ENCODE results near the gene CCDC13.
"Not testable (repeated sequence)": the region's sequence is repeated elsewhere in the genome, so short reads cannot be mapped to it uniquely, and the experiment has no call there.

The CCDC13 gene, protein sequence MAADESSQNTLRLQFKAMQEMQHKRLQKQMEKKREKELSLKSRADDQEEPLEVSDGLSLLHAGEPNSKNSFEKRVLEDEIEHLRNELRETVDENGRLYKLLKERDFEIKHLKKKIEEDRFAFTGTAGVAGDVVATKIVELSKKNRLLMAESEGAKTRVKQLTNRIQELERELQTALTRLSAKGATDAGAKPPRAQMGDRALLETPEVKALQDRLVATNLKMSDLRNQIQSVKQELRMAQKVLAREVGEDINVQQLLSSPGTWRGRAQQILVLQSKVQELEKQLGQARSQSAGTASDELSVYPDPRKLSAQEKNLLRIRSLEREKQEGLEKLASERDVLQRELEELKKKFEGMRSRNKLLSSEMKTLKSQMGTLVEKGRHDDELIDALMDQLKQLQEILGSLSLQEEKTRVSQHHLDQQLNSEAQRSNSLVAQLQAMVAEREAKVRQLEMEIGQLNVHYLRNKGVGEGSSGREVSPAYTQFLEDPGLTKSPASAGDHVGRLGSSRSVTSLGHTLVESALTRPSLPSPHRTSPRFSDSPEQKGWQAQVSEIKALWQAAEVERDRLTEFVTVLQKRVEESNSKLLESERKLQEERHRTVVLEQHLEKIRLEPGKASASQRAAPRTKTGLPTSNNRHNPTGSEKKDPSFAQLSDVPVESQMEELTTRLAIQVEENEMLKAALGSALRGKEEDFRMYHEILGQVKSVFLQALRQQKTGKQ

DNA sequence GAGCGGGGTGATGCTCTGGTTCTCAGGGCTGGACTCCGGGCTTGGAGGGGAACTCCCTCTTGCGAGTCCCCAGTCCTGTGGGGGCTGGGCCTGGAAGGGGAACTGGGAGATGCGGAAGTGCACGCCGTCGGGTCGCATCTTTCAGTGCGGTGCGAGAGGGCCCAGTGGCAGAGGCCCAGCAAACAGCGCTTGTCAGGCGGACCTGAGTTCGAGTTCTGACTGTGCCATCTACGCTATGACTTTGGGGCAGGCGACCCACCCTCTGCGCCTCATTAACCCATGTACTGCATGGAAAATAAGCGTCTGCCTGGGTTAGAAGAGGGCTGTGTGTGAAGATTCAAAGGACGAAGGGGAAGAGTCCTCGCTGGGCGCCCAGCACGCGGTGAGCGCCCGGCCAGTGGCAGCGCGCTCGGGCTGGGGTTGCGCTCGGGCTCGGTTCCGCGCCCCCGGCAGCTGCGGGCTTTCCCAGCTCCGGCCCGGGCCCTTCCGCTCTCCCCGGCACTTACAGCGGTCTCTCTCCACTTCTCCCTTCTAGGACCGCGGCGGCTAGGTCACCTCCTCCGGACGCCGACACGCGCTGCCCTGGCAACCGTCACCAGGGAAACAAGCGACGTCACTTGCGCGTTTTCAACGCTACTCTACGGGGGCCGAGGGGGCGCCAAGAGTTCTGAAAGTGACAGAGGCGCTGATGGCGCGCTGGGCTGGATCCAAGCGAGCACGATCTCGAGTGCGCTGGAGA lies at the start of gene CCDC13:
TSS of gene CCDC13 (minus strand) at position 584 of the 739 bp plus-strand sequence. CDS start 14,908 bp downstream, outside the sequence.
- peak; percentile 84 to 91 for DNase-seq

DNA sequence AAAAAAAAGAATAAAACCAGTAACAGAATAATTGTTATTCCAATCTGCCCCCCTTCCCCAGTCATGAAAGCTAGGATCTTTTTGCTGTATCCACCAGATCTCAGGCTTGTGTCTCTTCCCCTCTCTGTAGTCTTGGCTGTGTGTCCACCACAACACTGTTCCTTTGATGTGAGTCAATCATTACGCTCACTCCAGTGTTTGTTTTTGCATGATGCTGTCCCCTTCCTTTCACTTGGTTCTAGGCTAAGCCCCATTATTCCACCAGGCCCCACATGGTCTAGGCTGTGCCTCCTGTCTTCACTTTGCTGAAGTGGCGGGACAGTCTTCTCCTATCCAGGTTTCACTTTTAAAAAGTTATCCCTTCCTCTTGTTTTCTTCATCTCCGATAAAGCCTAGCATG lies 49.8 kb upstream of the CCDC13 start:
- DNase-seq, result no peak

- DNase-seq, result no peak
These were observed 47.6 kb upstream of the CCDC13 start for GRCh38 chr3:42820746-42821051.

DNA sequence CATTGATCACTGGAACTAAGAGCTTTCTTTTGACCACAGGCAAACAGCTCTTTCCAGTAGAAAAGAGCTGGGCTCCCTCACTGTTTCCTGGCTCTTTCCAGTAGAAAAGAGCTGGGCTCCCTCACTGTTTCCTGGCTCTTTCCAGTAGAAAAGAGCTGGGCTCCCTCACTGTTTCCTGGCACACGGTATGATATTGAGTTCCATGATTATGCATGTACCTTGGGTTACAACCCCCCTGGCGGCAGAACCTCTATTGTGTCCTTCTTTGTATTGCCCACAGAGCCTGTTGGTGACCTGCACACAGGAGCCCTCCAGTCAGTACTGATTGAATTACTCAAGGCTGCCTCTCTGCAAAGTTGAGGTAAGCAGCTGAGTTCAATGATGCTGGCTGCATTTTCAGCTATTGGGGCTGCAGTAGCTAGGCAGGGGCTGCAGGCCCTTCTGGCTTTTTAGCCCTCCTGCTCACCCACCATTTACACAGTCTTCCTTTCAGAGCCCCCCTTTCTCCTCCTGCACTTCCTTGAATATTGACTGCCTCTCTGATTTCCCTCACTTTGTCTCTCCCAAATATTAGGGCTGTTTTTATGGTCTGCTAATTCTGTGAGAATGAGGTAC lies 46.4 kb upstream of the CCDC13 start:
- DNase-seq, result no peak

- no peak for DNase-seq
These were observed 42.8 kb upstream of the CCDC13 start for GRCh38 chr3:42815826-42816225.

- no peak for DNase-seq
These were observed 42.0 kb upstream of the CCDC13 start for GRCh38 chr3:42814914-42815507.

DNA sequence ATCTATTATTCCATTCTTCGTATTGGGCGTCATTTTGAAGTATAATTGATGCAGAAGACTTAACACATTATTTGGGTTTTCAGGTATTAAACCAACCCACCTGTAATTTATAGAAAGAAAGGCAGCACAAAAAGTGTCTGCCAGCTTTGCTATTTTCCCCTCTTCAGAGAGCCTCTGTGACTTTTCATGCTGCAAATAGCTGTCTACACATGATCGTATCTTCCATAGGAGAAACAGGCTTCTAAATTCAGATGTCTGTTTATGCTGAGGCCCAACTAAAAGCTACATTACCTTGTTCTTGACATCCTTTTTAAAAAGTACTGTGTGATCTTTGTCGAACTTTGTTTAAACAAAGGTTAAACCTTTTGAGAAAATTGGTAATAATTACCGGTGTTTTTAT lies 41.2 kb upstream of the CCDC13 start:
- DNase-seq, result no peak

- not testable (repeated sequence) for DNase-seq
These were observed 38.2 kb upstream of the CCDC13 start for GRCh38 chr3:42811118-42811883.

DNA sequence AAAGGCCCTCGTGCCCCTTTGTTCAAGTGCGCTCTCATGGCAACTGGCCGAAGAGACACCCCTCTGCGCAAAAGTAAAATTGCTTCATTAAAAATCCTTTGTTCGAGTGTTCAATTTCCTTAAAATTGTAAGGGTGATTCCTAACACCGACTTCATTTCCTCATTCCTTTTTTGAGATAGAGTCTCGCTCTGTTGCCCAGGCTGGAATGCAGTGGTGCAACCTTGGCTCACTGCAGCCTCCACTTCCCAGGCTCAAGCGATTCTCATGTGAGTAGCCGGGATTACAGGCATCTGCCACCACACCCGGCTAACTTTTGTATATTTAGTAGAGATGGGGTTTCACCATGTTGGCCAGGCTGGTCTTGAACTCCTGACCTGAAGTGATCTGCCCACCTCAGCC lies 37.7 kb upstream of the CCDC13 start:
- not testable (repeated sequence) for DNase-seq

DNA sequence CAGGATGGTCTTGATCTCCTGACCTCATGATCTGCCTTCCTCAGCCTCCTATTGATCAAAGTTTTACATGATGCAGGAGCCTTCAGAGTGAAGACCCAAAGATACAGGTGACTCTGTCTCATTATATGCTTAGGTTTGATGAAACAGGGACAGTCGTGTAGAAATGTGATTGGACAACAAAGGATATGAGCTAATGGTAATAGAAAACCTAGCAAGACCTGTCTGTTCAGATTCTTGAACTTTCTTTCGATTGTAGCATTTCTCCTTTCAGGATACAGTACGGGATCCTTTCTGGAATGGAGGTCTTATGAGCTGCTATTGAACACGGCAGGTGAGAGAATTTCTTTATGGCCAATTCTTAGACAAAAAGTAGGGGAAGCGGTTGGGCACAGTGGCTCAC lies 36.1 kb upstream of the CCDC13 start, which contains the start of gene ACKR2:
TSS of gene ACKR2 (plus strand) at position 244 of the 400 bp plus-strand sequence. CDS start 55,058 bp downstream, outside the sequence.
- DNase-seq, result no peak

GRCh38 chr3:42807929-42808328 lies 34.9 kb upstream of the CCDC13 start:
- DNase-seq, result no peak

DNA sequence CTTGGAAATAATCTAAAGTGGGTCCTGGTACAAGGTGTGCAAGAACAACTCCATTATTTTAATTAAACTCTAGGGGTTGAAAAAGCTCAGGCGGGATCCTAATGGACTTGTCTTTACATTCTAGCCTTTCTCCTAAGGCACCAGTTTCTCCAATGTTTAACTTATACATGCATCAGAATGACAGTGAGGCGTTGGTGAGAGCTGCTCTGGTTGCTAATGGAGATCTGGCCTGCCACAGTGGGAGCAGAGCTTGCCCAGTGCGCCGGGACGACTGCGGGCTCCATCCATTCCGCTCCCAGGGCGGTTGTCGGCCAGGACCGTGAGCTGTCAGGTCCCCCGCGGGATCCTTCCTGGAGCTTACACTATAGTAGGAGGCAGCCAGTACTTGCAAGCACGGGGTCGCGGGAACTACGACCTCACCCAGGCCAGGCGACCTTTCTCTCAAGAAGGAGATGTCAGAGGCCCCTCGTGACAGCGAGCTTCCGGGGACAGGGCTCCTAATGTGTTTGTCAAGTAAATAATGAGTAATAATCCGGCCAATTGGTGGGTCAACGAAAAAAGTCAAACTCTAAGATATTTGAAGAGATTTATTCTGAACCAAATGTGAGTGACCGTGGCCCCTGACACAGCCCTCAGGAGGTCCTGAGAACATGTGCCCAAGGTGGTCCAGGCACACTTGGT lies 32.2 kb upstream of the CCDC13 start:
- no peak for DNase-seq

GRCh38 chr3:42804831-42805132 lies 31.7 kb upstream of the CCDC13 start:
- no peak for DNase-seq

- peak; percentile 70 to 83 for DNase-seq
These were observed 31.2 kb upstream of the CCDC13 start, which contains the start of gene HIGD1A for GRCh38 chr3:42804106-42804830. TSS of gene HIGD1A (minus strand) at chr3:42804490. CDS start at chr3:42794253, 10,237 bp downstream.

DNA sequence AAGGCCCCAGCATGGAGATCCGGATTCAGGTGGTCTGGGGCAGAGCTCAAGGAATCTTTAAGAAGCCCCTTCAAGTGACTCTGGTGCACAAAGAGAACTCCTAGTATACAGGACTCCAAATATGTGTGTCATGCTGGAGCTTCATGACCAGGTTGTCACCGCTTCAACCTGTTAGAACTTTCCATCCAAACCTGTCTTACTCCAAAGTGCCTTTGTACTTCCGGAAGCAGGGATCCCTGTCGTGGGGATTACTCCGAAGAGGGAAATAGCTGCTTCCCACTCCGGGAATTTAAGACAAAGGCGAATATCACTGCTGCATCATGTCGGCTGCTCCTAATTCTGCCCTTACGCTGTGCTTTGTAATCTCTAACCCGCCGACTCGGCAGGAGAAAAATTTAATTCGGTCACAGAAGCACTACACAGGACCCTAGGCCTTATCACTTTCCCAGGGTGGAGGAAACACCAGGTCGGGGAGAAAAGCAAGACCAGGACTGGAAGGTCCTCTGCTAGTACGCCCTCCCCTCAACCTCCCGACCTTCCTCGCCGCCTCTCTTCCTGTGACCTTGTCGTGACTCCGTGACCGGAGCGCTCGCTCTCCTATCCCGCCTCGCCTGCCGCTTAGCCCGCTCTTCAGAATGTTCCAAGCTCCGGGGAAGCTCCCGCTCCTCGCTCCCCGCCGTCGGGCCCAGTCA lies 30.5 kb upstream of the CCDC13 start:
- no peak for DNase-seq

DNA sequence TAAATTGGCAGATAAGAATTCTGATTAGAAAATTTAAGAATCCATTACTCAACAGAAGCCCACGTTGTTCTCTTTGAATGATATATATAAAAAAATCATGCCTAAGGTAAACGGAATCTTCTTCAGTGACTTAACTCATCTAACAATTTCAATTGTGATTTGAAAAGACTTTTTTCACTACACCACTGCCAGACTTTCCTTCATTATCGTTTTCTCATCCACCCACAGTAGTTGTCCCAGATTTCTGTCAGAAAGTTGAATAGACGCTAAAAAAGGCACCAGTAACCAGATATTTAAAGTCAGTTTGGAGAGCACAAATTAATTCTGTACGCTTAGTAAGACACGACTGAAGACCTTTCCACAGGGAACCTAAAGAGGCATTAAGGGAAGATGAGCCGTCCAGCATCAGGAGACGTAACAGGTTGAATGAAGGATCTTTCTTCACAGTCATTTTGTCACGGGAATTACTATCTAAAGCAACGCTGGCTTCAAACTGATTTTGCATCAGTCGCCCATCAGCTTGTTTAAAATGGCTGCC lies 29.9 kb upstream of the CCDC13 start:
- DNase-seq, result no peak

GRCh38 chr3:42801784-42802183 lies 28.7 kb upstream of the CCDC13 start:
- no peak for DNase-seq

DNA sequence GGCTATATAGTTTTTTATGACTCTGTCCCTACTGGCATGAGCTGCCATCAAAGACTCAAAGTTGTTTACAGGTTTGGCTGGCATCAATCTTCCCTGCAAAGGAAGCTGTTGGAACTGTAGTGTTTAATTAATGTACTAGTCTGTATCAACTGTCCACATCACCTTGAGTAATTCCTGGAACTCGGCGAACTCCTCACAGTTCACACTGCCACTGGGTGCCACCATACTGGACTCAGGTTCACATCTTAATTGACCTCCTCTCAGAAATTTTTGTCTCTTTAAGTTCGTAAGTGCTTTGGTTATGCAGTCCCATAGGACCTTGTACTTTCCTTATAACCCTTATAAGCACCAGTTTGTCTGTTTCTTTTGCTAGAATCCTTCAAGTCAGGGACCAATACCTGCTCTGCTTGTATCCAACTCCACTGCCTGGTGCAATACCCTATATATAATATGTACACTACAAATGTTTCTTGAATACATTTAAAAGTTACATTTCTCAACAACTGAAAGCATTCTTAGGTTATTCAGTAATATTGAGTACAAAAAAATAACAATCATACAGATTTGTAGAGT lies 28.1 kb upstream of the CCDC13 start:
- no peak for DNase-seq

GRCh38 chr3:42800251-42800650 lies 27.2 kb upstream of the CCDC13 start:
- DNase-seq, result no peak
